Measurements from ENCODE around the gene PTOV1. TPM values are rescaled to one million over a fixed set of nuclear protein-coding genes. Genes with fewer than 3 reads are reported as not detected.

The PTOV1 gene
- total RNA-seq, 3 donors from 2014 or later, result 92.8 to 171 (median 107) TPM

- DNase-seq, result no peak
- intact Hi-C loops (cut with DNase I, micrococcal nuclease), result no loop called here
- peaks cover 29% of the 10 kb centered on the region for H3K4me1 ChIP-seq (ENCODE audit: low read depth)
- peaks cover 4% of the 10 kb centered on the region for H3K36me3 ChIP-seq (ENCODE audit: low read depth)
- no peaks in the 10 kb centered on the region for H3K9me3 ChIP-seq
- ATAC-seq, result no peak
- TF ChIP-seq CTCF (IDR thresholded peaks at IDR 0.05), result no peak
- H3K4me3 ChIP-seq, result no peak overlapping the region
These were observed 23.7 kb downstream of the PTOV1 start for GRCh38 chr19:49874503-49875157.

GRCh38 chr19:49875177-49875576, 24.2 kb downstream of the PTOV1 start:
- intact Hi-C loops (cut with DNase I, micrococcal nuclease), result no loop called here
- peaks cover 4% of the 10 kb centered on the region for H3K36me3 ChIP-seq (ENCODE audit: low read depth)
- DNase-seq (no peak), ATAC-seq (no peak)
- H3K9me3 ChIP-seq, result no peaks in the 10 kb centered on the region
- peaks cover 26% of the 10 kb centered on the region for H3K4me1 ChIP-seq (ENCODE audit: low read depth)
- H3K4me3 ChIP-seq, result no peak overlapping the region
- no peak for TF ChIP-seq CTCF (IDR thresholded peaks at IDR 0.05)

GRCh38 chr19:49875857-49876421, 25.0 kb downstream of the PTOV1 start:
- no peak for TF ChIP-seq CTCF (IDR thresholded peaks at IDR 0.05)
- Histone ChIP-seq H3K4me1 (ENCODE audit: low read depth) (peaks cover 19% of the 10 kb centered on the region), H3K36me3 (ENCODE audit: low read depth) (peaks cover 4% of the 10 kb centered on the region), H3K4me3 (peak overlapping the region; percentile 92), H3K9me3 (no peaks in the 10 kb centered on the region)
- ATAC-seq (no peak), DNase-seq (peak; percentile 78 to 85 (median 84))
- intact Hi-C loops (cut with DNase I, micrococcal nuclease), result no loop called here

DNA sequence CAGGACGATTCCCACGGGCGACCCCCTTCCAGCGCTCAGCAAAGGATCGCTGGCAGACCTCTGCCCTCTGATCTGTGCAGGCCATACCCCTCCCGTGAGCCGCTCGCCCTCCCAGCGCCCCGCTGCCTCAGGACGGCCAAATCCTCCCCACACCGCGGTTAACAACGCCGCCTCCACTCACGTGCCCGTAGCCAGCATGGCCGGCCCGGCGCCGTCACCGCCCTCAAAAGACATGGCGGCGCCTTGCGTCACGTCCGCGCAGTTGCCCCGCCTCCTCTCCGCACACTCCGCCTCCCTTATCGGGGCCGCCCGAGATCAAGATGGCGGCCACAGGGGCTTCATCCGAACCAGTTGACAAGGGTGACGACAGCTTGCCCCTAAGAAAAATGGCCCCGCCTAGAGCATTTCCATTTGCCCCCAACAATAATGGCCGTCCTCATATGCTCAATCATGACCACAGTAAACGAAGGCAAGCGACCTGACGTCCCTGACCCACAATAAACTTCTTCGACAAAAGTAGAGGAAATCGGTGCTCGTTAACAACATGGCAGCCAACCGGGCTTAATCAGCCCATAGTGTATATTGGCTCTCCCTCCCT, 25.6 kb downstream of the PTOV1 start:
- no peak for TF ChIP-seq CTCF (IDR thresholded peaks at IDR 0.05)

DNA sequence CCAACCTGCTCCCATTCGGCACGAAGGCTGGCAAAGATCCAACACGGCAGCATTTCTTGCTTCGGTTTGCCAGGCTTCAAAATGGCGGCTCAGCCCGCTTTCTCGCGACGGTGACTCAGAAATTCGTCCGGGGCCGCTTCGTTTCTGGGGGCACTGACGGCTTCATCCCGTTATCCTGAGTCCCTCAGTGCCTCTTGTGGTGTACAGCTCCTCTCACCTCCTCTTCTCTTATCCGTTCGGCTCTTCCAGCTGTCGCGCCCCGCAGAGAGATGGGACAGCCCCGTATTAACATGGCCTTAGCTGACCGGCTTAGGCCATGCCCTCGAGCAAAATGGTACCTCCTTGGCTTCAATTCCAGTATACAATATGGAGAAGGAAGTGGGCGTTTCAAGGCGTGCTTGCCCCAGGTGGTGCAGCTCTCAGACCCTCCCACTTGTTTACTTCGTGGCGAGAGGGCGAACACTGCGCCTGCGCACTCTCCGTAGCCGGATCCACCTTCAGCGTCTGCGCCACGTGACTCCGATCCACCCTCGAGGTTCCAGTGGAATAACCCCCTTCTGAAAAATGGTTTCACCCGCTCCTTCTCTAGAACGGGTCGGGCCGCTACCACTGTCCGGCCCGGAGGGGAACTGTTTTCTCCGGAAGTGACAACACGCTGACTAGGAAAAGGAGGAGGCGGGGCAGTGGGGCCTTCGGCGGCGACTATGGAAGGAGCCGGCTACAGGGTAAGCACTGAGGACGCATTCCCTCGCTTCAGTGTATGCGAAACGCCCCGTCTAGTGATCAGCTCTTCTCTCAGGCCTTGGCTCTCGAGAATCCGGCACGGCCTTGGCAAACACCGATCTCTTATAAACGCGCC, 26.3 kb downstream of the PTOV1 start, which contains the start of the genes AKT1S1 and TBC1D17:
TSS of gene AKT1S1 (minus strand) at position 336 of the 859 bp plus-strand sequence. CDS start 4,060 bp downstream, outside the sequence.
TSS of gene TBC1D17 (plus strand) at position 683 of the 859 bp plus-strand sequence. CDS start at position 705, 22 bp downstream.
- no peak for TF ChIP-seq CTCF (IDR thresholded peaks at IDR 0.05)
- ATAC-seq, result peak; percentile 81
- intact Hi-C loops (cut with DNase I, micrococcal nuclease), result no loop called here
- DNase-seq, result peak; percentile 98 to 100 (median 99)
- Histone ChIP-seq H3K36me3 (ENCODE audit: low read depth) (peaks cover 4% of the 10 kb centered on the region), H3K4me1 (ENCODE audit: low read depth) (peaks cover 19% of the 10 kb centered on the region), H3K4me3 (peak within 1 kb of the TSS; percentile 92), H3K9me3 (no peaks in the 10 kb centered on the region)

More for the DNA sequence above, 25.6 kb downstream of the PTOV1 start:
- Histone ChIP-seq H3K4me3 (peak overlapping the region; percentile 92), H3K36me3 (ENCODE audit: low read depth) (peaks cover 4% of the 10 kb centered on the region), H3K9me3 (no peaks in the 10 kb centered on the region), H3K4me1 (ENCODE audit: low read depth) (peaks cover 19% of the 10 kb centered on the region)
- ATAC-seq (peak; percentile 77), DNase-seq (peak; percentile 98 to 99 (median 98))
- intact Hi-C loops (cut with DNase I, micrococcal nuclease), result no loop called here

All from mucosa of descending colon (tissue), 3 donors.